Right lung (tissue), 5 donors: ENCODE data around the gene GRAMD1A. TPM values are rescaled to one million over a fixed set of nuclear protein-coding genes. Genes with fewer than 3 reads are reported as not detected.
"Not testable (repeated sequence)": the region's sequence is repeated elsewhere in the genome, so short reads cannot be mapped to it uniquely, and the experiment has no call there.

Source experiments
- DNase-seq, 2 donors: peaks; one replicate each; pipeline ENCODE4 v3.0.0-alpha.2; 2013
- polyA plus RNA-seq, 5 donors: library from polyadenylated mRNA; unstranded; fragments of 120-200 nt; gene quantifications; one replicate each; pipeline versions ENCODE4 v1.2.1 to v1.2.3, GENCODE V29; 2013; ENCODE audit warnings: inconsistent platforms in 1 of 5, low replicate concordance in 1 of 5; ENCODE audit not compliant: insufficient read length in 5 of 5, insufficient read depth in 1 of 5

Gene GRAMD1A
- polyA plus RNA-seq, 5 donors: 87.3 to 123 (median 118) TPM

DNA sequence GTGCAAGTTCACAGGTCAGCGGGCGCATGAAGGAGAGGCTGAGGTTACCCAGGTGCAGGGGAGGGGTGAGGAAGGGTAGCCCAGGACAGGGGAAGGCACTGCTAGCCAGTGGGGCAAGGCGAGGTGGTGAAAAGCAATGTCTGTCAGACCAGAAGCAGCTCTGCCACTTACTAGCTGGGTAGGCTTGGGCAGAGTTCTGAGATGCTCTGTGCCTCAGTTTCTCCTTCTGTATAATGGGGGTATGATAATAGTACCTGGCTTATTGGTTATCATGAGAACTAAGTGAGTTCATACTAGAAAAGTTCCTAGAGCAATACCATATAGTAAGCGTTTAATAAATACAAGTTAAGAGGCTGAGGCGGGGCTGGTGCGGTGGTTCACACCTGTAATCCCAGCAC lies 15.8 kb downstream of the GRAMD1A start:
- DNase-seq: no peak

GRCh38 chr19:35017507-35017906 lies 17.4 kb downstream of the GRAMD1A start:
- no peak for DNase-seq

GRCh38 chr19:35018379-35018778 lies 18.3 kb downstream of the GRAMD1A start:
- no peak for DNase-seq

GRCh38 chr19:35019144-35019543 lies 19.0 kb downstream of the GRAMD1A start:
- no peak for DNase-seq

- DNase-seq: no peak
These were observed 20.9 kb downstream of the GRAMD1A start for GRCh38 chr19:35021016-35021415.

DNA sequence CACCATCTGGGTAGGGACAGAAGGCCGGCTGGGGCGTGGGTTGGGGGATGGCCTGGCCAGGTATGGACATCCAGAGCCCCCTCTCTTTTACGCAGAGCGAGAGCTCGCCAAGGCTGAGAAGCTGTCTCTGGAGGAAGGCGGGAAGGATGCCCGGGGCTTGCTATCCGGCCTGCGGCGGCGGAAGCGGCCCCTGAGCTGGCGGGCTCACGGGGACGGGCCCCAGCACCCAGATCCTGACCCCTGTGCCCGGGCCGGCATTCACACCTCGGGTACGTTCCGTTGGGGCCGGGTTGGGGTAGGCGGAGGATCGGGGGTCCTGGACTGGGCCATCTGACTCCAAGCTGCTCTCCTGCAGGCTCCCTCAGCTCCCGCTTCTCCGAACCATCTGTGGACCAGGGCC lies 21.5 kb downstream of the GRAMD1A start:
- no peak for DNase-seq

- DNase-seq: no peak
These were observed 22.3 kb downstream of the GRAMD1A start for GRCh38 chr19:35022460-35022859.

DNA sequence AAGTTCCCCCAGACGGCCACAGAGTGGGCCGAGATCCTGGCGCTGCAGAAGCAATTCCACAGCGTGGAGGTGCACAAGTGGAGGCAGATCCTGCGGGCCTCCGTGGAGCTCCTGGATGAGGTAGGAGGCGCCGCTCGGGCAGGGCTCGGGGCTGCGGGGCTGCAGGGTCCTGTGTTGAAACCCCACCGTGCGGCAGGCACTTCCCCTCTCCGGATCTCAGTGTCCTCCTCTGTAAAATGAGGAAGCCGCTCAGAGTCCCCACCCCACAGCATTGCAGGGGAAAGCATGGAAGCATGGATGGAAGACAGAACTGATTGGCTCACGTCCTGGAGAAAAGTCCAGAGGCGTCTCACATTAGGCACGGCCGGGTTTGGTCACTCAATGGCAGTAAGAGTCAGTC lies 23.3 kb downstream of the GRAMD1A start:
- no peak for DNase-seq

- no peak for DNase-seq
These were observed 24.0 kb downstream of the GRAMD1A start for GRCh38 chr19:35024095-35024494.

DNA sequence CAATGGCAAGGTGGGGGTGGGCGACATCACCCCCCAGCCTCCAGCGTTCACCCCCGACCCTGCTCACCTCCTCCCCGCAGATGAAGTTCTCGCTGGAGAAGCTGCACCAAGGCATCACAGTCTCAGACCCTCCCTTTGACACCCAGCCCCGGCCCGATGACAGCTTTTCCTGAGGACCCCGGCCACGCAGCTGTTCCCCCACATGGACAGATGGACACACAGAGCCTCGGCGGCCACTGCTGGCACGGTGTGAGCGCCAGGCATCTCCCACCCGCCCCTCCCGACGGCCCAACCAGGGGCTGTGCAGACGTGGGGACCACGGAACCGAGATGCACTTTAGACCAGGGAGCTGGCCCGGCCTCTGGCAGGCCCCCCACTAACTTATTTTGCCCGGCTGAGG lies 25.8 kb downstream of the GRAMD1A start:
- DNase-seq: no peak

DNA sequence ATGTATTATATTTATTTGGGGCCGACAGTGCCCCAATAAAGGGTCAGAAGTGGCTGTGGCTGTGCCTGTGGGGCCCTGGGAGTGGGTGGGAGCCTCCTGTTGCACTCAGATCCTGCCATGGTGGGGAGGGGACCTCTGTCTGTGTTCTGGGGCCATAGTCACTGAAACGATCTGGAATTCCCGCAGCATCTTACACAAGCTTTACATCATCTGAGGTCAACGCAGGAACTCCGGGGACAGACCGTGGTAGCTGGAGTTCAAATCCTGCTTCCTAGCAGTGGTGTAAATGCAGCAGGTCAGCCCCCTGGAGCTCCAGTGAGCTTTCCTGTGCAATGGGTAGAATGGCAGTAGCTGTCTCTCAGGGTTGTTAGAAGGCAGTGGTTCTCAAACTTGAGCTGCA lies 26.3 kb downstream of the GRAMD1A start:
- no peak for DNase-seq

DNA sequence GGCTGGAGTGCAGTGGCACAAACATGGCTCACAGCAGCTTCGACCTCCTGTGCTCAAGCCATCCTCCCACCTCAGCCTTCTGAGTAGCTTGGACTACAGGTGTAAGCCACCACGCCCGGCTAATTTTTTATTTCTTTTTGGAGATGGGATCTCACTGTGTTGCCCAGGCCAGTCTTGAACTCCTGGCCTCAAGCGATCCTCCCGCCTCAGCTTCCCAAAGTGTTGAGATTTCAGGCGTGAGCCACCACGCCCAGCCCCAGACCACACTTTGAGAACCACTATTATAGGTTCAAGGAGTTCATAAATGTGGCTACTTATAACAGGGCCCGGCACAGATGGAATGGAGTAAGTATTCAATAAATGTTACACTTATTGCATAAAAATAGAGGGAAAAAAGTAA lies 26.9 kb downstream of the GRAMD1A start:
- no peak for DNase-seq

DNA sequence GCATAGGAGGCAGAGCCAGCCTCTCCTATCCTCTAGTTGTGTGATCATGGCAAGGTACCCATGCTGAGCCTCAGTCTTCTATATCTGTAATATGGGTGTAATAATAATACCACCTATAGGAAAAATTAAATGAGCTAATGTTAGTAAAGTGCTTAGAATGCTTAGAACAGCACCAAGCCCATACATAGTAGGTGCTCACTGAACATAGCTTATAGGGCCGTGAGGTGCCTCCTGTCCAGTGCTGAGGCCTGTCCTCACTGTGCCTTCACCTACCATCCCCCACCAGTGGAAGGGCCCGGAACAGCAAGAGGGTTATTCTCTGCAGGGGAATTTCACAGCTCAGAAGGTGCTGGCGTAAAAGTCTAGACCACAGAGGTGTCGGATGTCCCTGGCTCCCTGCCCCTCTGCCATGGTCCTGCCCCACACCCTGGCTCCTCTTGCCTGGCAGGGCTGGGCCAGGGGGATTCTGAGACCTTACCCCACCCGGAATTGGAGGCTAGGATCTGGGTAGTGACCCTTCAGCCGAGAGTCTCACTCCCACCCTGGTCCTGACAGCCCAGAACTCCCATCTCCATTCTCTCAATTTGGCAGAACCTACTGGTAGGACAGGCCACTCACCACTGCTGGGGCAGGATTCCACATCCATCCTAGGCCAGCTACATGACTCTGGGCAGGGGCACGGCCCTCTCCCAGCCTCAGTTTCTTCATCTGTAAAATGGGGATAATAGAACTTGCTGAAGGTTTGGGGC lies 27.9 kb downstream of the GRAMD1A start:
- no peak for DNase-seq

DNA sequence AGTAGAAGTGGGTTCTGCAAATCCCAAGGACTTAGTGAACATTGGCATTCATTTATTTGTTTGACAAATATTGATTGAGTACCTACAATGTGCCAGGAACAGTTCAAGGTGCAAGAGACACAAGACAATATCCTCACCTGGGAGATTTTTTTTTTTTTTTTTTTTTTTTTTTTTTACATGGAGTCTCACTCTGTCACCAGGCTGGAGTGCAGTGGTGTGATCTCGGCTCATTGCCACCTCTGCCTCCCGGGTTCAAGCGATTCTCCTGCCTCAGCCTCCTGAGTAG lies 28.4 kb downstream of the GRAMD1A start:
- DNase-seq: not testable (repeated sequence)

DNA sequence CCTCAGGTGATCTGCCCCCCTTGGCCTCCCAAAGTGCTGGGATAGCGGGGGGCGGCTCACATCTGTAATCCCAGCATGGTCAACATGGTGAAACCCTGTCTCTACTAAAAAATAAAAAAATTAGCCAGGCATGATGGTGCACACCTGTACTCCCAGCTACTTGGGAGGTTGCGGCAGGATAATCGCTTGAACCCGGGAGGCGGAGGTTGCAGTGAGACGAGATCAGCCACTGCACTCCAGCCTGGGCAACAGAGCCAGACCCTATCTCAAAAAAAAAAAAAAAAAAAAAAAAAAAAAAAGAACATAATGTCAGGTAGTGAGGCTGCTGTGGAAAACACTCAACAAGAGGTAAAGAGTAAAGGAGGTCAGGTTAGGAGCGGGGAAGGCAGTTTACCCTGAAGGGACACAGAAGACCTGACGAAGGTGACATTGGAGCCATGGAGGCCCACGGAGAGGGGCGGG lies 29.2 kb downstream of the GRAMD1A start:
- DNase-seq: not testable (repeated sequence)

- no peak for DNase-seq
These were observed 29.7 kb downstream of the GRAMD1A start for GRCh38 chr19:35029737-35030256.

DNA sequence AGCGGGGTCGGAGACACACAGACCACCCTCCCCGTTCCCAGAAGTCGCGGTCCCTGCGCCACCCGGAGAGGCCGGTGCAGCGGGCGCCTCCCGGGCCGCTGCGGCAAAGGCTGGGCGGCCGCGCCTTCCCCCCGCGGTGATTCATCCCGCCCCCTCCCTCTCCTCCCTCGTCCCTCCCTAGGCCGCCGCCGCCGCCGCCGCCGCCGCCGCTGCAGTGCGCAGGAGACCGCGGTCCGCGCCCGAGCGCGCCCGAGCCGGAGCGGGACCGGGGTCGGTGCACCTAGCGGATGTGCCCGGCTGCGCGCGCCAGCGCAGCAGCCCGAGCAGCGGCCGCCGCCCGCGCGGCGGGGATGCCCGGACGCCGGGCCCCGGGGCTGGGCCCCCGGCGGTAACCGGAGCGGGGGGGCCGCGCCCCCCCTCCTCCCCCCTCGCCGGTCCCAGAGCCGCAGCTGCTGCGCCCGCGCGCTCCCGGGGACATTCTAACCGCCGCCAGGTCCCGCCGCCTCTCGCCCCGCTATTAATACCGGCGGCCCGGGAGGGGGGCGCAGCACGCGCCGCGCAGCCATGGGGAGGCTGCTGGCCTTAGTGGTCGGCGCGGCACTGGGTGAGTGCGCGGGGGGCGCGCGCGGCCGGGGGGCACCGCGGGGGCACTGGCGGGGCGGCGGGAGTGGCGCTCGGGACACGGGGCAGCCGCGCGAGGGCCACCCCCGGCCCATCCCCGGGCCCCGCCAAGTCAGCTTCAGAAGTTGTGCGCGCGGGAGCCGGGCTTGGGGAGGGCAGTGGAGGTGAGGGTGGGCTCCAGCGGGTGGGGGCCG lies 30.3 kb downstream of the GRAMD1A start, which contains the start of gene SCN1B:
Gene SCN1B (plus strand): TSS at position 214 of the 815 bp plus-strand sequence. CDS start 351 bp downstream, at position 565.
- DNase-seq: no peak

- no peak for DNase-seq
These were observed 31.2 kb downstream of the GRAMD1A start for GRCh38 chr19:35031072-35031881.

GRCh38 chr19:35032356-35032865 lies 32.3 kb downstream of the GRAMD1A start:
- no peak for DNase-seq

GRCh38 chr19:35033067-35034004 lies 33.2 kb downstream of the GRAMD1A start:
- no peak for DNase-seq
